GM19328 (cell line): ENCODE measurements around the gene ATG13.

Source experiments
- ATAC-seq: cut with Tn5 transposase; IDR thresholded peaks from one replicate; pipeline ENCODE4 v1.9.1; 2021; ENCODE audit warnings: mild to moderate bottlenecking, moderate library complexity; ENCODE audit not compliant: unreplicated experiment

ATG13 gene

GRCh38 chr11:46674463-46675287, 57.3 kb downstream of the ATG13 start:
- no peak for ATAC-seq

GRCh38 chr11:46675288-46675851, 58.0 kb downstream of the ATG13 start:
- no peak for ATAC-seq

- ATAC-seq: no peak
Measured at GRCh38 chr11:46675949-46676348, 58.6 kb downstream of the ATG13 start.

GRCh38 chr11:46676436-46677158, 59.2 kb downstream of the ATG13 start:
- ATAC-seq: no peak

- ATAC-seq: no peak
Measured at GRCh38 chr11:46677169-46677568, 59.8 kb downstream of the ATG13 start.

- no peak for ATAC-seq
Measured at GRCh38 chr11:46677991-46678740, 60.8 kb downstream of the ATG13 start.

- no peak for ATAC-seq
Measured at GRCh38 chr11:46678741-46679130, 61.4 kb downstream of the ATG13 start.

- no peak for ATAC-seq
Measured at GRCh38 chr11:46679241-46680163, 62.1 kb downstream of the ATG13 start.

GRCh38 chr11:46680164-46680760, 62.9 kb downstream of the ATG13 start:
- no peak for ATAC-seq

GRCh38 chr11:46680815-46681214, 63.5 kb downstream of the ATG13 start:
- no peak for ATAC-seq

GRCh38 chr11:46681814-46682213, 64.5 kb downstream of the ATG13 start:
- ATAC-seq: no peak

GRCh38 chr11:46682773-46683752, 65.7 kb downstream of the ATG13 start:
- ATAC-seq: no peak

GRCh38 chr11:46684367-46684766, 67.0 kb downstream of the ATG13 start:
- no peak for ATAC-seq

GRCh38 chr11:46686886-46687795, 69.8 kb downstream of the ATG13 start:
- no peak for ATAC-seq

GRCh38 chr11:46690702-46691101, 73.3 kb downstream of the ATG13 start:
- no peak for ATAC-seq

GRCh38 chr11:46692450-46692849, 75.1 kb downstream of the ATG13 start:
- ATAC-seq: no peak

- ATAC-seq: no peak
Measured at GRCh38 chr11:46693597-46694012, 76.3 kb downstream of the ATG13 start.

- ATAC-seq: no peak
Measured at GRCh38 chr11:46694072-46694471, 76.7 kb downstream of the ATG13 start.
